Testis (tissue), 3 donors: ENCODE measurements around the gene MCF2L. TPM values are rescaled to one million over a fixed set of nuclear protein-coding genes. Genes with fewer than 3 reads are reported as not detected.
A peak's percentile ranks its signal among the peaks of the same experiment; 100 is the strongest.

ENCODE experiments used
- DNase-seq: peaks from one replicate; pipeline ENCODE4 v3.0.0-alpha.2; 2019
- H3K27ac ChIP-seq, 2 donors: fragments of 200-600 bp; sonication (generic); one replicate each; pipeline ENCODE4 v1.5.1; 2019
- H3K27me3 ChIP-seq: fragments of 200-600 bp; sonication (generic); one replicate; pipeline ENCODE4 v1.5.1; 2019
- H3K36me3 ChIP-seq: fragments of 200-600 bp; sonication (generic); one replicate; pipeline ENCODE4 v1.5.1; 2017; ENCODE audit warnings: low read depth; ENCODE audit errors: missing control alignments
- H3K4me1 ChIP-seq: fragments of 200-600 bp; sonication (generic); one replicate; pipeline ENCODE4 v1.5.1; 2019
- H3K4me3 ChIP-seq, 2 donors: fragments of 200-600 bp; sonication (generic); one replicate each; pipeline ENCODE4 v1.5.1; 2017 to 2019
- H3K9me3 ChIP-seq: fragments of 200-600 bp; sonication (generic); one replicate; pipeline ENCODE4 v1.5.1; 2017
- CTCF ChIP-seq, 3 experiments: fragments of 450-650 bp in 2 of 3; fragments of 200-600 bp in 1 of 3; sonication (generic) in 1 of 3; IDR thresholded peaks; one replicate each; pipeline ENCODE4 v1.5.1; 2016 to 2019; ENCODE audit warnings: antibody characterized with exemption in 3 of 3, mild to moderate bottlenecking in 2 of 3, moderate library complexity in 1 of 3
- POLR2A ChIP-seq: fragments of 450-650 bp; IDR thresholded peaks from one replicate; pipeline ENCODE4 v1.6.1; 2017; ENCODE audit warnings: antibody characterized with exemption, mild to moderate bottlenecking, moderate library complexity
- WGBS, 2 donors: methylation state at CpG; one replicate each; pipeline ENCODE4 v1.1.5; 2018; 5-methylcytosine and 5-hydroxymethylcytosine counted together
- intact Hi-C: fragments of 100-400 bp; cut with DNase I; formaldehyde crosslinking; loops from one replicate; pipeline ENCODE4 v1.15.1; 2023; ENCODE audit warnings: low total_unique reads
- polyA plus RNA-seq: library from polyadenylated mRNA; stranded (reverse); fragments of 350-450 nt; fragmentation: Illumina TruSeq; extraction: RNeasy Lipid Tissue Mini Kit (QIAGEN cat#74804); gene quantifications from one replicate; pipeline ENCODE4 v1.2.3, GENCODE V29; 2014; ENCODE audit warnings: low read depth, low replicate concordance; ENCODE audit not compliant: insufficient read depth
- total RNA-seq, 2 donors: library from RNA; depleted of rRNA; stranded (reverse); fragments of >200 nt; gene quantifications; one replicate each; pipeline ENCODE4 v1.2.3, GENCODE V29; 2016

The MCF2L gene
- total and polyA plus RNA-seq, 3 donors from 2014 or later = 5.0 to 17.6 (median 14.6) TPM

- intact Hi-C loops = no loop called here
- H3K9me3 ChIP-seq = no peaks in the 10 kb centered on the region
Measured at GRCh38 chr13:112930192-112930591, 38.8 kb upstream of the MCF2L start.

GRCh38 chr13:112931028-112931934, 37.7 kb upstream of the MCF2L start:
- Histone ChIP-seq H3K27me3 (no peaks in the 10 kb centered on the region), H3K27ac (no peak overlapping the region)
- intact Hi-C loops = no loop called here

More at GRCh38 chr13:112930192-112930591, 38.8 kb upstream of the MCF2L start:
- peaks cover 5% of the 10 kb centered on the region for H3K4me1 ChIP-seq
- H3K27ac ChIP-seq = no peak overlapping the region
- TF ChIP-seq CTCF (IDR thresholded peaks at IDR 0.05) (no peak), POLR2A (no peak)
- H3K27me3 ChIP-seq = no peaks in the 10 kb centered on the region
- H3K4me3 ChIP-seq = no peak overlapping the region
- no peaks in the 10 kb centered on the region for H3K36me3 ChIP-seq
- no peak for DNase-seq

GRCh38 chr13:112932971-112933370, 36.0 kb upstream of the MCF2L start:
- no peak overlapping the region for H3K27ac ChIP-seq
- no peak for DNase-seq
- TF ChIP-seq POLR2A = no peak
- no peak for TF ChIP-seq CTCF (IDR thresholded peaks at IDR 0.05)
- 86 to 89% methylated on average over 7 to 9 of the region's 9 CpGs for WGBS, 2 donors
- no peaks in the 10 kb centered on the region for H3K9me3 ChIP-seq
- no peaks in the 10 kb centered on the region for H3K36me3 ChIP-seq
- no peaks in the 10 kb centered on the region for H3K27me3 ChIP-seq
- intact Hi-C loops = no loop called here
- no peak overlapping the region for H3K4me3 ChIP-seq
- H3K4me1 ChIP-seq = peaks cover 5% of the 10 kb centered on the region

More at GRCh38 chr13:112931028-112931934, 37.7 kb upstream of the MCF2L start:
- no peaks in the 10 kb centered on the region for H3K36me3 ChIP-seq
- H3K9me3 ChIP-seq = no peaks in the 10 kb centered on the region
- H3K4me3 ChIP-seq = no peak overlapping the region
- whole genome bisulfite sequencing, 2 donors = 67 to 68% methylated on average over 27 to 32 of the region's 32 CpGs
- H3K4me1 ChIP-seq = peaks cover 5% of the 10 kb centered on the region
- DNase-seq = no peak
- TF ChIP-seq CTCF (IDR thresholded peaks at IDR 0.05) (peak in 1 of 3 experiments; percentile 11), POLR2A (no peak)

- 88 to 92% methylated on average over 7 of the region's 7 CpGs for WGBS, 2 donors
- intact Hi-C loops = no loop called here
- peaks cover 5% of the 10 kb centered on the region for H3K4me1 ChIP-seq
- TF ChIP-seq CTCF (IDR thresholded peaks at IDR 0.05) = no peak
- no peaks in the 10 kb centered on the region for H3K9me3 ChIP-seq
- no peaks in the 10 kb centered on the region for H3K36me3 ChIP-seq
- no peak overlapping the region for H3K27ac ChIP-seq
- no peak for DNase-seq
- no peak overlapping the region for H3K4me3 ChIP-seq
- H3K27me3 ChIP-seq = no peaks in the 10 kb centered on the region
Measured at GRCh38 chr13:112933649-112934048, 35.4 kb upstream of the MCF2L start.

- Histone ChIP-seq H3K4me1 (peaks cover 5% of the 10 kb centered on the region), H3K36me3 (no peaks in the 10 kb centered on the region), H3K27ac (no peak overlapping the region), H3K9me3 (no peaks in the 10 kb centered on the region), H3K27me3 (no peaks in the 10 kb centered on the region), H3K4me3 (no peak overlapping the region)
- no peak for DNase-seq
- TF ChIP-seq CTCF (IDR thresholded peaks at IDR 0.05) = no peak
- no peak for TF ChIP-seq POLR2A
- 77 to 79% methylated on average over 4 to 6 of the region's 6 CpGs for WGBS, 2 donors
- intact Hi-C loops = no loop called here
Measured at GRCh38 chr13:112934078-112934477, 34.9 kb upstream of the MCF2L start.
